K562 (cell line): ENCODE data around the gene GOLGA2. TPM values are rescaled to one million over a fixed set of nuclear protein-coding genes. Genes with fewer than 3 reads are reported as not detected.

Source experiments
- ATAC-seq: fragments of 200-7000 bp; cut with Tn5 transposase; 3 replicates; pipeline ENCODE4 v1.9.1; 2020; ENCODE audit warnings: moderate library complexity
- BruUV-seq: library from RNA; stranded (reverse); fragments of 400-500 nt; replicated peaks from 2 replicates; lab custom pipeline; 2021; lab: Mats Ljungman, UMichigan
- CTCF ChIA-PET: fragments of 300-600 bp; formaldehyde crosslinking; extraction: SDS; loops from one replicate; lab custom pipeline; 2021; ENCODE audit warnings: low intra/inter-chr PET ratio; lab: Yijun Ruan, JAX
- POLR2A ChIA-PET: fragments of 300-600, 350-650 bp; sonication (Branson Sonifier 250); formaldehyde crosslinking; extraction: SDS; loops from one replicate; lab custom pipeline; 2021; ENCODE audit warnings: antibody characterized with exemption, inconsistent platforms; lab: Yijun Ruan, JAX
- DNase-seq, 4 experiments: peaks; one replicate each; pipeline versions ENCODE4 v3.0.0 to v3.0.0-alpha.2; 2011 to 2018; ENCODE audit warnings: low spot score in 3 of 4, mixed read lengths in 3 of 4; ENCODE audit errors: extremely low read depth in 1 of 4
- FAIRE-seq: peaks from 2 replicates; lab custom pipeline; 2011; peaks lifted over from hg19 to GRCh38; lab: Jason Lieb, UNC
- H2AFZ ChIP-seq: 2 replicates; pipeline ENCODE4 v1.6.0; 2011; ENCODE audit warnings: low read depth, low read length, control low read depth, inconsistent platforms
- H3K27ac ChIP-seq: fragments of 200-600 bp; 3 replicates; pipeline ENCODE4 v1.8.0; 2011; ENCODE audit warnings: low read depth, mild to moderate bottlenecking, control low read depth, inconsistent platforms, low read length, moderate library complexity, mixed read lengths; ENCODE audit errors: extremely low read depth
- H3K27me3 ChIP-seq, 2 experiments: fragments of 300-600 bp in 1 of 2; 2 replicates in 1 of 2; 3 replicates in 1 of 2; pipeline versions ENCODE4 v1.6.0 to v1.8.0; 2011; ENCODE audit warnings: inconsistent platforms in 2 of 2, low read length in 2 of 2, mild to moderate bottlenecking in 1 of 2, mixed read lengths in 1 of 2, moderate library complexity in 1 of 2; ENCODE audit not compliant: control insufficient read depth in 2 of 2, insufficient read depth in 2 of 2
- H3K36me3 ChIP-seq: fragments of 300-600 bp; 3 replicates; pipeline ENCODE4 v1.8.0; 2011; ENCODE audit warnings: mild to moderate bottlenecking, low read length, inconsistent platforms; ENCODE audit not compliant: control insufficient read depth, insufficient read depth
- H3K4me1 ChIP-seq, 2 experiments: fragments of 200-600 bp in 1 of 2; replicated peaks in 1 of 2; 2 replicates in 1 of 2; 3 replicates in 1 of 2; pipeline versions ENCODE4 v1.5.1 to v1.8.0; 2011; ENCODE audit warnings: inconsistent platforms in 2 of 2, low read length in 2 of 2, mild to moderate bottlenecking in 1 of 2, mixed read lengths in 1 of 2, moderate library complexity in 1 of 2; ENCODE audit not compliant: control insufficient read depth in 2 of 2, insufficient read depth in 2 of 2
- H3K4me2 ChIP-seq: 2 replicates; pipeline ENCODE4 v1.6.1; 2011; ENCODE audit warnings: low read length, control low read depth, inconsistent platforms, mixed read lengths; ENCODE audit not compliant: insufficient read depth
- H3K4me3 ChIP-seq: fragments of 200-600 bp; sonication (generic), shearing (Covaris generic); 2 replicates; pipeline ENCODE4 v1.5.1; 2016; ENCODE audit warnings: control low read depth, inconsistent platforms
- H3K79me2 ChIP-seq: fragments of 200-600 bp; 3 replicates; pipeline ENCODE4 v1.8.0; 2011; ENCODE audit warnings: low read length, inconsistent platforms; ENCODE audit not compliant: control insufficient read depth, insufficient read depth
- H3K9ac ChIP-seq, 2 experiments: 2 replicates each; pipeline versions ENCODE4 v1.6.0 to v1.6.1; 2011; ENCODE audit warnings: low read depth in 2 of 2, low read length in 2 of 2, control low read depth in 1 of 2, inconsistent platforms in 1 of 2, mild to moderate bottlenecking in 1 of 2, mixed read lengths in 1 of 2; ENCODE audit not compliant: insufficient read depth in 1 of 2
- H3K9me1 ChIP-seq: one replicate; pipeline ENCODE4 v1.6.0; 2011; ENCODE audit warnings: inconsistent platforms, mild to moderate bottlenecking, low read length, moderate library complexity; ENCODE audit not compliant: control insufficient read depth, insufficient read depth
- H3K9me3 ChIP-seq: replicated peaks from 2 replicates; pipeline ENCODE4 v1.5.1; 2011; ENCODE audit warnings: low read depth, low read length, inconsistent platforms; ENCODE audit not compliant: control insufficient read depth, insufficient read depth
- H4K20me1 ChIP-seq: replicated peaks from 2 replicates; pipeline ENCODE4 v1.6.1; 2011; ENCODE audit warnings: low read length, inconsistent platforms, mixed read lengths; ENCODE audit not compliant: control insufficient read depth, insufficient read depth
- LEF1 ChIP-seq: fragments of 450-650 bp; IDR thresholded peaks from 2 replicates; pipeline ENCODE4 v1.6.1; 2016; ENCODE audit warnings: mild to moderate bottlenecking
- MYBL2 ChIP-seq, 2 experiments: fragments of 450-650 bp in 1 of 2; sonication (generic) in 1 of 2; formaldehyde crosslinking in 1 of 2; IDR thresholded peaks; 2 replicates each; pipeline versions ENCODE4 v1.6.1 to v1.8.1; 2017 to 2022; ENCODE audit warnings: borderline replicate concordance in 1 of 2, inconsistent platforms in 1 of 2, low read depth in 1 of 2, mild to moderate bottlenecking in 1 of 2, missing genetic modification reagents in 1 of 2, moderate library complexity in 1 of 2
- SETDB1 ChIP-seq: IDR thresholded peaks from one replicate; pipeline ENCODE4 v1.6.1; 2012; ENCODE audit warnings: low read length, control low read depth, inconsistent platforms
- ZNF274 ChIP-seq: IDR thresholded peaks from 2 replicates; pipeline ENCODE4 v1.6.1; 2011; ENCODE audit warnings: low read depth, mild to moderate bottlenecking, low read length, moderate library complexity, borderline replicate concordance
- ZNF766 ChIP-seq: fragments of 200-800 bp; sonication (Bioruptor generic); conservative IDR thresholded peaks from 2 replicates; pipeline ENCODE4 v1.6.1; 2016; ENCODE audit warnings: missing genetic modification characterization, missing compliant biosample characterization
- WGBS: fragments of 100-300 bp; shearing (Covaris generic); methylation state at CpG from one replicate; pipeline ENCODE4 v1.1.6; 2016; ENCODE audit warnings: low coverage, mixed read lengths; ENCODE audit not compliant: insufficient coverage; ENCODE audit errors: missing lambda C conversion rate; 5-methylcytosine and 5-hydroxymethylcytosine counted together
- in situ Hi-C: fragments of 300-500 bp; cut with MboI; formaldehyde crosslinking; loops from 4 replicates; pipeline ENCODE4 v1.15.0; 2018; ENCODE audit warnings: inconsistent platforms, mixed read lengths
- intact Hi-C: fragments of 100-400 bp; cut with micrococcal nuclease; formaldehyde crosslinking; loops from 2 replicates; pipeline ENCODE4 v1.14.2; 2022
- polyA plus RNA-seq, 8 experiments: library from polyadenylated mRNA; depleted of rRNA in 4 of 8; stranded (reverse) in 5 of 8; unstranded in 3 of 8; fragments of >200 nt; fragmentation: Nextera tagmentation in 2 of 8; fragmentation: Illumina TruSeq in 1 of 8; extraction: Ambion mirVana in 2 of 8; extraction: Trizol in 1 of 8; gene quantifications; 2 replicates each; pipeline versions ENCODE4 v1.2.1 to v1.2.3, GENCODE V29; 2011 to 2014; ENCODE audit warnings: inconsistent platforms in 1 of 8, missing spikeins in 1 of 8
- total RNA-seq, 7 experiments: library from RNA; depleted of rRNA in 6 of 7; stranded (reverse); fragments of >200 nt in 6 of 7; fragmentation: Illumina TruSeq in 2 of 7; extraction: Trizol in 2 of 7; gene quantifications; 2 replicates each; pipeline versions ENCODE4 v1.2.1 to v1.2.3, GENCODE V29; 2011 to 2021; ENCODE audit warnings: low replicate concordance in 1 of 7
- TF ChIP-seq, protein P1 (sequence below): sonication (generic); formaldehyde crosslinking; IDR thresholded peaks from 2 replicates; pipeline ENCODE4 v1.8.0; 2022; ENCODE audit warnings: missing genetic modification reagents, mild to moderate bottlenecking, borderline replicate concordance
- TF ChIP-seq, protein P2 (sequence below): fragments of 250-450 bp; sonication (Bioruptor Pico); IDR thresholded peaks from 2 replicates; pipeline ENCODE4 v1.8.0; 2021; ENCODE audit warnings: borderline replicate concordance, mild to moderate bottlenecking, moderate library complexity; ENCODE audit not compliant: poor library complexity, severe bottlenecking
- TF ChIP-seq, protein P3 (sequence below), 2 experiments: fragments of 150-350 bp in 1 of 2; IDR thresholded peaks; 2 replicates each; pipeline ENCODE4 v1.6.1; 2012 to 2016; ENCODE audit warnings: low read depth in 2 of 2, low read length in 2 of 2, mild to moderate bottlenecking in 1 of 2, moderate library complexity in 1 of 2
- TF ChIP-seq, protein P4 (sequence below), 2 experiments: fragments of 200-800 bp in 1 of 2; sonication (Bioruptor generic) in 1 of 2; sonication (generic) in 1 of 2; formaldehyde crosslinking in 1 of 2; IDR thresholded peaks in 1 of 2; conservative IDR thresholded peaks in 1 of 2; 2 replicates each; pipeline versions ENCODE4 v1.5.0 to v1.6.1; 2016 to 2020; ENCODE audit warnings: missing compliant biosample characterization in 1 of 2, missing genetic modification characterization in 1 of 2, missing genetic modification reagents in 1 of 2

Gene GOLGA2
- total and polyA plus RNA-seq, 9 of the 15 experiments (the other 6 are each of a cell fraction or from before 2014, with no cell fraction given): 15.7 to 138 (median 76.0) TPM

DNA sequence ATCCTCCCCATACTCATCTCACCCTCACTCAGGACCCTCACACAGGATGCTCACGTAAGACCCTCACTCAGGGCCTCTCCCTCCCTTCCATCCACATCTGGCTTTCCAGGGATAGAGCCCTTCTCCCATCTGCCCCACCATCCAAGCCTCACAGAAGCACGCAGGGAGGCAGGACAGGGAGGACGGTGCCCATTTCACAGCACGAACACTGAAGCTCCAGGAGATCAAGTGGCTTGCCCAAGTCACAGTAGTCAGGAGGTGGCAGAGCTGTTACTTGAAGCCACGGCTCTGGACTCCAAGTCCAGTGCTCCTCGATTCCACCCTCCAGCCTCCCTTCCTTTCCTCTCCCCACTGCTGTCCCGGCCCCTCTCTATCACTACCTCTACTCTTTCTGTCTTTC is 50.9 kb downstream of the GOLGA2 start:
- H3K27me3 ChIP-seq: no peaks in the 10 kb centered on the region
- peak overlapping the region in 1 of 2 experiments; percentile 15; a peak in 2 of 4 replicates for H3K9ac ChIP-seq
- FAIRE-seq (no peak), DNase-seq (no peak), ATAC-seq (no peak)
- H4K20me1 ChIP-seq: peaks cover 10% of the 10 kb centered on the region; the same call in 1 of the 2 replicates
- ChIA-PET CTCF (no interaction called here), POLR2A (interaction anchor here (0.8 to 2.7 kb wide), 5 partner anchors 8 to 25 kb away, joined by 3 to 8 read pairs (median 5); no protein-coding TSS in a partner anchor)
- H2AFZ ChIP-seq: no peak overlapping the region
- H3K4me3 ChIP-seq: no peak overlapping the region
- no TSS peak for BruUV-seq
- H3K27ac ChIP-seq: no peak overlapping the region
- H3K4me2 ChIP-seq: no peak overlapping the region
- no peaks in the 10 kb centered on the region for H3K79me2 ChIP-seq
- no peaks in the 10 kb centered on the region for H3K9me3 ChIP-seq
- H3K9me1 ChIP-seq: no peaks in the 10 kb centered on the region
- peaks cover 0 to 32% of the 10 kb centered on the region in 2 experiments; a peak in 3 of 5 replicates for H3K4me1 ChIP-seq
- in situ Hi-C loops (no loop called here), intact Hi-C loops (no loop called here)
- 40% methylated on average over 7 of the region's 7 CpGs for WGBS
- H3K36me3 ChIP-seq: peaks cover 6% of the 10 kb centered on the region; the same call in 1 of the 3 replicates
- TF ChIP-seq, protein P1, sequence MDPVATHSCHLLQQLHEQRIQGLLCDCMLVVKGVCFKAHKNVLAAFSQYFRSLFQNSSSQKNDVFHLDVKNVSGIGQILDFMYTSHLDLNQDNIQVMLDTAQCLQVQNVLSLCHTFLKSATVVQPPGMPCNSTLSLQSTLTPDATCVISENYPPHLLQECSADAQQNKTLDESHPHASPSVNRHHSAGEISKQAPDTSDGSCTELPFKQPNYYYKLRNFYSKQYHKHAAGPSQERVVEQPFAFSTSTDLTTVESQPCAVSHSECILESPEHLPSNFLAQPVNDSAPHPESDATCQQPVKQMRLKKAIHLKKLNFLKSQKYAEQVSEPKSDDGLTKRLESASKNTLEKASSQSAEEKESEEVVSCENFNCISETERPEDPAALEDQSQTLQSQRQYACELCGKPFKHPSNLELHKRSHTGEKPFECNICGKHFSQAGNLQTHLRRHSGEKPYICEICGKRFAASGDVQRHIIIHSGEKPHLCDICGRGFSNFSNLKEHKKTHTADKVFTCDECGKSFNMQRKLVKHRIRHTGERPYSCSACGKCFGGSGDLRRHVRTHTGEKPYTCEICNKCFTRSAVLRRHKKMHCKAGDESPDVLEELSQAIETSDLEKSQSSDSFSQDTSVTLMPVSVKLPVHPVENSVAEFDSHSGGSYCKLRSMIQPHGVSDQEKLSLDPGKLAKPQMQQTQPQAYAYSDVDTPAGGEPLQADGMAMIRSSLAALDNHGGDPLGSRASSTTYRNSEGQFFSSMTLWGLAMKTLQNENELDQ: no peak
- TF ChIP-seq, protein P2, sequence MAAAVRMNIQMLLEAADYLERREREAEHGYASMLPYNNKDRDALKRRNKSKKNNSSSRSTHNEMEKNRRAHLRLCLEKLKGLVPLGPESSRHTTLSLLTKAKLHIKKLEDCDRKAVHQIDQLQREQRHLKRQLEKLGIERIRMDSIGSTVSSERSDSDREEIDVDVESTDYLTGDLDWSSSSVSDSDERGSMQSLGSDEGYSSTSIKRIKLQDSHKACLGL (CRISPR knock-in tag): no peak
- TF ChIP-seq LEF1 (no peak), SETDB1 (no peak), ZNF274 (no peak), MYBL2 (IDR thresholded peaks at IDR 0.05; ENCODE audit: low read depth) (no peak), MYBL2 (CRISPR knock-in tag; IDR thresholded peaks at IDR 0.05; ENCODE audit: borderline replicate concordance) (no peak), ZNF766 (CRISPR knock-in tag) (no peak)
- TF ChIP-seq, protein P3, sequence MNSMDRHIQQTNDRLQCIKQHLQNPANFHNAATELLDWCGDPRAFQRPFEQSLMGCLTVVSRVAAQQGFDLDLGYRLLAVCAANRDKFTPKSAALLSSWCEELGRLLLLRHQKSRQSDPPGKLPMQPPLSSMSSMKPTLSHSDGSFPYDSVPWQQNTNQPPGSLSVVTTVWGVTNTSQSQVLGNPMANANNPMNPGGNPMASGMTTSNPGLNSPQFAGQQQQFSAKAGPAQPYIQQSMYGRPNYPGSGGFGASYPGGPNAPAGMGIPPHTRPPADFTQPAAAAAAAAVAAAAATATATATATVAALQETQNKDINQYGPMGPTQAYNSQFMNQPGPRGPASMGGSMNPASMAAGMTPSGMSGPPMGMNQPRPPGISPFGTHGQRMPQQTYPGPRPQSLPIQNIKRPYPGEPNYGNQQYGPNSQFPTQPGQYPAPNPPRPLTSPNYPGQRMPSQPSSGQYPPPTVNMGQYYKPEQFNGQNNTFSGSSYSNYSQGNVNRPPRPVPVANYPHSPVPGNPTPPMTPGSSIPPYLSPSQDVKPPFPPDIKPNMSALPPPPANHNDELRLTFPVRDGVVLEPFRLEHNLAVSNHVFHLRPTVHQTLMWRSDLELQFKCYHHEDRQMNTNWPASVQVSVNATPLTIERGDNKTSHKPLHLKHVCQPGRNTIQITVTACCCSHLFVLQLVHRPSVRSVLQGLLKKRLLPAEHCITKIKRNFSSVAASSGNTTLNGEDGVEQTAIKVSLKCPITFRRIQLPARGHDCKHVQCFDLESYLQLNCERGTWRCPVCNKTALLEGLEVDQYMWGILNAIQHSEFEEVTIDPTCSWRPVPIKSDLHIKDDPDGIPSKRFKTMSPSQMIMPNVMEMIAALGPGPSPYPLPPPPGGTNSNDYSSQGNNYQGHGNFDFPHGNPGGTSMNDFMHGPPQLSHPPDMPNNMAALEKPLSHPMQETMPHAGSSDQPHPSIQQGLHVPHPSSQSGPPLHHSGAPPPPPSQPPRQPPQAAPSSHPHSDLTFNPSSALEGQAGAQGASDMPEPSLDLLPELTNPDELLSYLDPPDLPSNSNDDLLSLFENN (IDR thresholded peaks at IDR 0.05; ENCODE audit: low read depth in 2 of 2, low read length in 2 of 2): no peak
- TF ChIP-seq, protein P4, sequence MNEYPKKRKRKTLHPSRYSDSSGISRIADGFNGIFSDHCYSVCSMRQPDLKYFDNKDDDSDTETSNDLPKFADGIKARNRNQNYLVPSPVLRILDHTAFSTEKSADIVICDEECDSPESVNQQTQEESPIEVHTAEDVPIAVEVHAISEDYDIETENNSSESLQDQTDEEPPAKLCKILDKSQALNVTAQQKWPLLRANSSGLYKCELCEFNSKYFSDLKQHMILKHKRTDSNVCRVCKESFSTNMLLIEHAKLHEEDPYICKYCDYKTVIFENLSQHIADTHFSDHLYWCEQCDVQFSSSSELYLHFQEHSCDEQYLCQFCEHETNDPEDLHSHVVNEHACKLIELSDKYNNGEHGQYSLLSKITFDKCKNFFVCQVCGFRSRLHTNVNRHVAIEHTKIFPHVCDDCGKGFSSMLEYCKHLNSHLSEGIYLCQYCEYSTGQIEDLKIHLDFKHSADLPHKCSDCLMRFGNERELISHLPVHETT (CRISPR knock-in tag; conservative IDR thresholded peaks at IDR 0.05 in 1 of 2, IDR thresholded peaks at IDR 0.05 in 1 of 2): no peak
